SU-DHL-6 (cell line): Measurements from ENCODE around the gene CAMSAP1.

ENCODE experiments used
- H2AFZ ChIP-seq: fragments of 200-600 bp; sonication (generic); 2 replicates; pipeline ENCODE4 v1.6.1; 2014; ENCODE audit warnings: low read depth, mild to moderate bottlenecking, moderate library complexity, mixed read lengths, antibody characterized with exemption, low read length; ENCODE audit not compliant: severe bottlenecking
- H3F3A ChIP-seq: fragments of 200-600 bp; shearing (Covaris generic); 2 replicates; pipeline ENCODE4 v1.6.0; 2016; ENCODE audit warnings: antibody characterized with exemption, mild to moderate bottlenecking; ENCODE audit not compliant: insufficient read depth
- H3K27ac ChIP-seq: fragments of 200-600 bp; sonication (generic); 2 replicates; pipeline ENCODE4 v1.5.1; 2016; ENCODE audit warnings: low read depth, mild to moderate bottlenecking, low read length, moderate library complexity, mixed read lengths
- H3K27me3 ChIP-seq: fragments of 200-600 bp; sonication (generic), shearing (Covaris generic); 2 replicates; pipeline ENCODE4 v1.6.0; 2014; ENCODE audit warnings: mild to moderate bottlenecking, low read length
- H3K36me3 ChIP-seq: fragments of 200-600 bp; sonication (generic); 2 replicates; pipeline ENCODE4 v1.6.1; 2014; ENCODE audit warnings: mild to moderate bottlenecking, low read length, mixed read lengths
- H3K4me2 ChIP-seq: fragments of 300-600, 200-600 bp; shearing (Covaris generic), sonication (generic); 2 replicates; pipeline ENCODE4 v1.6.0; 2014; ENCODE audit warnings: low read length, low read depth, mild to moderate bottlenecking; ENCODE audit not compliant: poor library complexity, severe bottlenecking
- H3K4me3 ChIP-seq: fragments of 200-600 bp; sonication (generic); 2 replicates; pipeline ENCODE4 v1.5.1; 2014; ENCODE audit warnings: antibody characterized with exemption, low read length, mild to moderate bottlenecking, mixed read lengths; ENCODE audit not compliant: insufficient read depth, poor library complexity, severe bottlenecking
- H3K79me2 ChIP-seq: fragments of 200-600 bp; sonication (generic); 2 replicates; pipeline ENCODE4 v1.6.1; 2014; ENCODE audit warnings: mild to moderate bottlenecking, low read length, moderate library complexity; ENCODE audit not compliant: insufficient read depth
- H3K9ac ChIP-seq: fragments of 200-600 bp; sonication (generic); 2 replicates; pipeline ENCODE4 v1.7.0; 2014; ENCODE audit warnings: mild to moderate bottlenecking, low read length
- H3K9me2 ChIP-seq: fragments of 200-600 bp; sonication (generic); replicated peaks from 2 replicates; pipeline ENCODE4 v1.6.1; 2014; ENCODE audit warnings: low read length; ENCODE audit not compliant: insufficient read depth
- H3K9me3 ChIP-seq: fragments of 200-600 bp; sonication (generic); 2 replicates; pipeline ENCODE4 v1.6.1; 2014; ENCODE audit warnings: low read length, mixed read lengths; ENCODE audit not compliant: insufficient read depth
- H4K20me1 ChIP-seq: fragments of 200-600 bp; sonication (generic); 2 replicates; pipeline ENCODE4 v1.6.1; 2014; ENCODE audit warnings: low read depth, mild to moderate bottlenecking, antibody characterized with exemption, low read length, moderate library complexity, mixed read lengths
- EZH2phosphoT487 ChIP-seq: fragments of 200-600 bp; sonication (generic), shearing (Covaris generic); conservative IDR thresholded peaks from 2 replicates; pipeline ENCODE4 v1.6.1; 2018; ENCODE audit warnings: mild to moderate bottlenecking, antibody characterized with exemption, low read length, moderate library complexity, mixed read lengths
- TF ChIP-seq, protein P1 (sequence below): fragments of 200-600 bp; sonication (generic); IDR thresholded peaks from one replicate; pipeline ENCODE4 v1.5.1; 2017; ENCODE audit warnings: antibody characterized with exemption, mild to moderate bottlenecking, low read length, moderate library complexity; ENCODE audit not compliant: insufficient read depth, poor library complexity, severe bottlenecking

Gene CAMSAP1

DNA sequence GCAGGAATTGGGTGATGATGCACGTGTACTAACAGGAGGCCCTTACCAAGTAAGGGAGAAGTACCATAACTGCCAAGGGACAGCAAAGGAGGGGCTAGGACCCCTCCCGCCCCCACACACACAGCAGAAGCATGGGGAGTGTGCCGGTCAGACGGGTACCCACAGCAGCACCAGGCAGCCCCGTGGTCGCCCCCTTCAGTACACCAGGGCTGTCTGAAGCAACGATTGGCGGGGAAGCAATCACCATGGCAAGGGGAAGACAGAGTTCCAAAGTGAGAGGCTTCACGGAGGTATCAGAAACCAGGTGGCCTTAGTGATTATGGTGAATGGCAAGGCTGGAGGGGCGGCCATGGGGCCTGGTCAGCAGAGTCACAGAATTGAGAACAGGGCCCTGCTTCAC, 72.2 kb downstream of the CAMSAP1 start:
- no peaks in the 10 kb centered on the region for H3K9me3 ChIP-seq
- no peak overlapping the region for H3K4me2 ChIP-seq
- no peak overlapping the region for H3K4me3 ChIP-seq
- no peak overlapping the region for H3K9ac ChIP-seq
- H3K27ac ChIP-seq, result no peak overlapping the region
- H3K9me2 ChIP-seq, result no peaks in the 10 kb centered on the region
- TF ChIP-seq EZH2phosphoT487, result no peak
- TF ChIP-seq, protein P1, sequence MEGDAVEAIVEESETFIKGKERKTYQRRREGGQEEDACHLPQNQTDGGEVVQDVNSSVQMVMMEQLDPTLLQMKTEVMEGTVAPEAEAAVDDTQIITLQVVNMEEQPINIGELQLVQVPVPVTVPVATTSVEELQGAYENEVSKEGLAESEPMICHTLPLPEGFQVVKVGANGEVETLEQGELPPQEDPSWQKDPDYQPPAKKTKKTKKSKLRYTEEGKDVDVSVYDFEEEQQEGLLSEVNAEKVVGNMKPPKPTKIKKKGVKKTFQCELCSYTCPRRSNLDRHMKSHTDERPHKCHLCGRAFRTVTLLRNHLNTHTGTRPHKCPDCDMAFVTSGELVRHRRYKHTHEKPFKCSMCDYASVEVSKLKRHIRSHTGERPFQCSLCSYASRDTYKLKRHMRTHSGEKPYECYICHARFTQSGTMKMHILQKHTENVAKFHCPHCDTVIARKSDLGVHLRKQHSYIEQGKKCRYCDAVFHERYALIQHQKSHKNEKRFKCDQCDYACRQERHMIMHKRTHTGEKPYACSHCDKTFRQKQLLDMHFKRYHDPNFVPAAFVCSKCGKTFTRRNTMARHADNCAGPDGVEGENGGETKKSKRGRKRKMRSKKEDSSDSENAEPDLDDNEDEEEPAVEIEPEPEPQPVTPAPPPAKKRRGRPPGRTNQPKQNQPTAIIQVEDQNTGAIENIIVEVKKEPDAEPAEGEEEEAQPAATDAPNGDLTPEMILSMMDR, result no peak
- peaks cover 11% of the 10 kb centered on the region for H3K79me2 ChIP-seq
- H3F3A ChIP-seq, result no peaks in the 10 kb centered on the region
- no peaks in the 10 kb centered on the region for H3K36me3 ChIP-seq
- H2AFZ ChIP-seq, result no peak overlapping the region
- H4K20me1 ChIP-seq, result peaks cover under 1% of the 10 kb centered on the region; the same call in 1 of the 2 replicates
- H3K27me3 ChIP-seq, result no peaks in the 10 kb centered on the region

DNA sequence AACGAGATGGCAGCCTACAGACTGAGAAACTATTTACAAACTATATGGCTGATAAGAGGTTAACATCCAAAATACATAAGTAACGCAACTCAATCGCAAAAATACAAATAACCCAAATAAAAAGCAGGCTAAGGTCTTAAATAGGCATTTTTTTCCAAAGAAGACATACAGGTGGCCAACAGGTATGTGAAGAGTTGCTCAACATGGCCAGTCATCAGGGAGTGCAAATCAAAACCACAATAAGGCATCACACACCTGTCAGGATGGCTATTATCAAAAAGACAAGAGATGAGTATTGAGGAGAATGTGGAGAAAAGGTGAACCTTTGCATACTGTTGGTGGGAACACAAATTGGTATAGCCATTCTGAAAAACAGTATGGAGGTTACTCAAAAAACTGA, 73.5 kb downstream of the CAMSAP1 start:
- H2AFZ ChIP-seq, result no peak overlapping the region
- H3F3A ChIP-seq, result no peaks in the 10 kb centered on the region
- no peaks in the 10 kb centered on the region for H3K36me3 ChIP-seq
- no peak overlapping the region for H3K4me2 ChIP-seq
- no peaks in the 10 kb centered on the region for H3K9me3 ChIP-seq
- H3K27me3 ChIP-seq, result no peaks in the 10 kb centered on the region
- no peak overlapping the region for H3K4me3 ChIP-seq
- no peaks in the 10 kb centered on the region; the same call in 1 of the 2 replicates for H3K79me2 ChIP-seq
- peaks cover 3% of the 10 kb centered on the region; the same call in 1 of the 2 replicates for H4K20me1 ChIP-seq
- no peak for TF ChIP-seq EZH2phosphoT487
- TF ChIP-seq, protein P1, result no peak
- H3K27ac ChIP-seq, result no peak overlapping the region
- H3K9me2 ChIP-seq, result no peaks in the 10 kb centered on the region
- H3K9ac ChIP-seq, result no peak overlapping the region

DNA sequence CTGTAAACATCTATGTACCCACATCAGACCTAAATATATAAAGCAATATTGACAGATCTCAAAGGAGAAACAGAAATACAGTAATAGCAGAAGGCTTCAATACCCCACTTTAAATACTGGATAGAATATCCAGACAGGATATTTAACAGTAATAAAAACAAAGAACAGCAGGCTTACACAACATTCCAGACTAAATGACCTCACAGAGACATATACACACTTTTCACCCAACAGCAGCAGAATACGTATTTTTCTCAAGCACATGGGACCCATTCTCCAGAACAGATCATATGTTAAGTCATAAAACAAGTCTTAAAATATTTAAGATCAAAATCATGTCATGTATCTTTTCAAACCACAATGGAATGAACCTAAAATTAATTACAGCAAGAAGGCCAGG, 76.8 kb downstream of the CAMSAP1 start:
- no peaks in the 10 kb centered on the region for H3K9me2 ChIP-seq
- no peak overlapping the region for H3K4me2 ChIP-seq
- H3K9ac ChIP-seq, result no peak overlapping the region
- no peak for TF ChIP-seq EZH2phosphoT487
- TF ChIP-seq, protein P1, result no peak
- H3K27me3 ChIP-seq, result no peaks in the 10 kb centered on the region
- no peak overlapping the region for H2AFZ ChIP-seq
- H3F3A ChIP-seq, result no peaks in the 10 kb centered on the region
- H3K4me3 ChIP-seq, result no peak overlapping the region
- peaks cover 3% of the 10 kb centered on the region; the same call in 1 of the 2 replicates for H4K20me1 ChIP-seq
- no peaks in the 10 kb centered on the region for H3K9me3 ChIP-seq
- no peaks in the 10 kb centered on the region for H3K36me3 ChIP-seq
- H3K27ac ChIP-seq, result no peak overlapping the region
- no peaks in the 10 kb centered on the region; the same call in 1 of the 2 replicates for H3K79me2 ChIP-seq
